ENCODE results near the gene CPA5. TPM values are rescaled to one million over a fixed set of nuclear protein-coding genes. Genes with fewer than 3 reads are reported as not detected.

CPA5 gene
- total RNA-seq, 2 donors from 2014 or later, result 3.3 to 27.6 TPM

GRCh38 chr7:130360518-130360917, 15.9 kb downstream of the CPA5 start:
- ATAC-seq (replicated peaks), result no peak
- Mint-ChIP-seq H3K9me3 (peaks cover 11% of the 10 kb centered on the region), H3K36me3 (ENCODE audit: low read depth) (no peaks in the 10 kb centered on the region), H3K4me1 (peaks cover 5% of the 10 kb centered on the region), H3K27me3 (peaks cover 3% of the 10 kb centered on the region), H3K27ac (no peak overlapping the region), H3K4me3 (no peak overlapping the region)

- H3K27ac Mint-ChIP-seq, result no peak overlapping the region
These were observed 17.1 kb downstream of the CPA5 start for GRCh38 chr7:130361681-130362080.

GRCh38 chr7:130362251-130362816, 17.7 kb downstream of the CPA5 start:
- peaks cover 3% of the 10 kb centered on the region for H3K27me3 Mint-ChIP-seq
- no peak for ATAC-seq (replicated peaks)
- peaks cover 13% of the 10 kb centered on the region for H3K4me1 Mint-ChIP-seq
- peaks cover 11% of the 10 kb centered on the region for H3K9me3 Mint-ChIP-seq
- H3K27ac Mint-ChIP-seq, result no peak overlapping the region
- peaks cover 6% of the 10 kb centered on the region for H3K36me3 Mint-ChIP-seq (ENCODE audit: low read depth)
- no peak overlapping the region for H3K4me3 Mint-ChIP-seq

More at GRCh38 chr7:130361681-130362080, 17.1 kb downstream of the CPA5 start:
- Mint-ChIP-seq H3K36me3 (ENCODE audit: low read depth) (no peaks in the 10 kb centered on the region), H3K27me3 (peaks cover 3% of the 10 kb centered on the region), H3K4me1 (peaks cover 9% of the 10 kb centered on the region), H3K9me3 (peaks cover 11% of the 10 kb centered on the region), H3K4me3 (no peak overlapping the region)
- no peak for ATAC-seq (replicated peaks)

GRCh38 chr7:130363026-130363847, 18.6 kb downstream of the CPA5 start:
- peaks cover 8% of the 10 kb centered on the region for H3K36me3 Mint-ChIP-seq (ENCODE audit: low read depth)
- peak overlapping the region; percentile 88 for H3K27ac Mint-ChIP-seq
- peaks cover 3% of the 10 kb centered on the region for H3K27me3 Mint-ChIP-seq
- H3K9me3 Mint-ChIP-seq, result peaks cover 11% of the 10 kb centered on the region
- H3K4me3 Mint-ChIP-seq, result peak overlapping the region; percentile 58
- ATAC-seq (replicated peaks), result peak; percentile 92
- peaks cover 13% of the 10 kb centered on the region for H3K4me1 Mint-ChIP-seq

- Mint-ChIP-seq H3K36me3 (ENCODE audit: low read depth) (peaks cover 18% of the 10 kb centered on the region), H3K4me3 (no peak overlapping the region), H3K27me3 (peaks cover 3% of the 10 kb centered on the region), H3K9me3 (peaks cover 9% of the 10 kb centered on the region), H3K4me1 (peaks cover 24% of the 10 kb centered on the region), H3K27ac (no peak overlapping the region)
- ATAC-seq (replicated peaks), result no peak
These were observed 19.8 kb downstream of the CPA5 start for GRCh38 chr7:130364451-130364850.

- Mint-ChIP-seq H3K4me1 (peaks cover 29% of the 10 kb centered on the region), H3K27me3 (peaks cover 3% of the 10 kb centered on the region)
These were observed 20.5 kb downstream of the CPA5 start for GRCh38 chr7:130365088-130365487.

GRCh38 chr7:130365511-130366441, 21.2 kb downstream of the CPA5 start:
- H3K36me3 Mint-ChIP-seq (ENCODE audit: low read depth), result peaks cover 18% of the 10 kb centered on the region
- ATAC-seq (replicated peaks), result peak; percentile 38
- H3K27ac Mint-ChIP-seq, result peak overlapping the region; percentile 95
- peaks cover 29% of the 10 kb centered on the region for H3K4me1 Mint-ChIP-seq
- no peaks in the 10 kb centered on the region for H3K9me3 Mint-ChIP-seq
- peak overlapping the region; percentile 87 for H3K4me3 Mint-ChIP-seq
- peaks cover 3% of the 10 kb centered on the region for H3K27me3 Mint-ChIP-seq

More at GRCh38 chr7:130365088-130365487, 20.5 kb downstream of the CPA5 start:
- H3K4me3 Mint-ChIP-seq, result peak overlapping the region; percentile 87
- H3K9me3 Mint-ChIP-seq, result peaks cover 5% of the 10 kb centered on the region
- H3K36me3 Mint-ChIP-seq (ENCODE audit: low read depth), result peaks cover 18% of the 10 kb centered on the region
- ATAC-seq (replicated peaks), result no peak
- peak overlapping the region; percentile 95 for H3K27ac Mint-ChIP-seq

- peak overlapping the region; percentile 87 for H3K4me3 Mint-ChIP-seq
- peak overlapping the region; percentile 95 for H3K27ac Mint-ChIP-seq
- ATAC-seq (replicated peaks), result no peak
- no peaks in the 10 kb centered on the region for H3K27me3 Mint-ChIP-seq
- no peaks in the 10 kb centered on the region for H3K9me3 Mint-ChIP-seq
- peaks cover 29% of the 10 kb centered on the region for H3K4me1 Mint-ChIP-seq
- peaks cover 18% of the 10 kb centered on the region for H3K36me3 Mint-ChIP-seq (ENCODE audit: low read depth)
These were observed 21.9 kb downstream of the CPA5 start for GRCh38 chr7:130366564-130366963.

GRCh38 chr7:130367088-130367755, 22.6 kb downstream of the CPA5 start:
- Mint-ChIP-seq H3K36me3 (ENCODE audit: low read depth) (peaks cover 18% of the 10 kb centered on the region), H3K27ac (peak overlapping the region; percentile 95), H3K9me3 (no peaks in the 10 kb centered on the region), H3K27me3 (no peaks in the 10 kb centered on the region), H3K4me1 (peaks cover 34% of the 10 kb centered on the region), H3K4me3 (peak overlapping the region; percentile 87)
- ATAC-seq (replicated peaks), result peak; percentile 41

- Mint-ChIP-seq H3K27ac (peak overlapping the region; percentile 95), H3K36me3 (ENCODE audit: low read depth) (peaks cover 18% of the 10 kb centered on the region), H3K9me3 (no peaks in the 10 kb centered on the region), H3K27me3 (no peaks in the 10 kb centered on the region), H3K4me3 (peak overlapping the region; percentile 87), H3K4me1 (peaks cover 34% of the 10 kb centered on the region)
- ATAC-seq (replicated peaks), result no peak
These were observed 23.5 kb downstream of the CPA5 start for GRCh38 chr7:130367836-130368746.

GRCh38 chr7:130369110-130369711, 24.6 kb downstream of the CPA5 start:
- Mint-ChIP-seq H3K9me3 (no peaks in the 10 kb centered on the region), H3K4me3 (peak overlapping the region; percentile 87), H3K4me1 (peaks cover 34% of the 10 kb centered on the region), H3K36me3 (ENCODE audit: low read depth) (peaks cover 18% of the 10 kb centered on the region), H3K27ac (peak overlapping the region; percentile 95), H3K27me3 (no peaks in the 10 kb centered on the region)
- peak; percentile 50 for ATAC-seq (replicated peaks)

GRCh38 chr7:130369831-130370550, 25.4 kb downstream of the CPA5 start:
- no peaks in the 10 kb centered on the region for H3K27me3 Mint-ChIP-seq
- H3K4me1 Mint-ChIP-seq, result peaks cover 34% of the 10 kb centered on the region
- H3K36me3 Mint-ChIP-seq (ENCODE audit: low read depth), result peaks cover 18% of the 10 kb centered on the region
- peak overlapping the region; percentile 95 for H3K27ac Mint-ChIP-seq
- no peak for ATAC-seq (replicated peaks)
- peak overlapping the region; percentile 87 for H3K4me3 Mint-ChIP-seq
- H3K9me3 Mint-ChIP-seq, result no peaks in the 10 kb centered on the region

Measured in activated T-helper 17 cell treated with anti-CD3 and anti-CD28 coated beads, Interleukin-2, amount 50 U/mL, for 72 hours (primary cell).